HepG2 (cell line): ENCODE data around the gene ALOX12. TPM values are rescaled to one million over a fixed set of nuclear protein-coding genes. Genes with fewer than 3 reads are reported as not detected.
A peak's percentile ranks its signal among the peaks of the same experiment; 100 is the strongest.

Experiments used
- FOXK1 ChIP-seq: sonication (generic); formaldehyde crosslinking; IDR thresholded peaks from 2 replicates; pipeline ENCODE4 v1.4.0; 2020; ENCODE audit warnings: low read depth, missing genetic modification reagents, borderline replicate concordance
- HDAC2 ChIP-seq: sonication (generic); formaldehyde crosslinking; IDR thresholded peaks from 2 replicates; pipeline ENCODE4 v1.4.0; 2020; ENCODE audit warnings: missing genetic modification reagents
- ISL2 ChIP-seq: sonication (generic); formaldehyde crosslinking; IDR thresholded peaks from 2 replicates; pipeline ENCODE4 v1.5.0; 2020; ENCODE audit warnings: missing genetic modification reagents
- MAFG ChIP-seq: sonication (generic); formaldehyde crosslinking; IDR thresholded peaks from 2 replicates; pipeline ENCODE4 v1.5.1; 2020; ENCODE audit warnings: mild to moderate bottlenecking, missing genetic modification reagents
- NFKBIZ ChIP-seq: IDR thresholded peaks from 2 replicates; pipeline ENCODE4 v1.6.1; 2018; ENCODE audit warnings: missing genetic modification reagents, missing compliant biosample characterization
- PRMT3 ChIP-seq: sonication (generic); formaldehyde crosslinking; IDR thresholded peaks from 2 replicates; pipeline ENCODE4 v1.8.1; 2022; ENCODE audit warnings: low read depth, mild to moderate bottlenecking, moderate library complexity, missing genetic modification reagents, borderline replicate concordance
- RBM22 ChIP-seq: fragments of 200-400 bp; formaldehyde crosslinking; optimal IDR thresholded peaks from 2 replicates; pipeline ENCODE3; 2017; ENCODE audit warnings: mild to moderate bottlenecking, low read length, moderate library complexity
- REPIN1 ChIP-seq: sonication (generic); formaldehyde crosslinking; IDR thresholded peaks from 2 replicates; pipeline ENCODE4 v1.8.0; 2022; ENCODE audit warnings: missing genetic modification reagents, low read depth, mild to moderate bottlenecking, borderline replicate concordance
- THYN1 ChIP-seq: sonication (generic); formaldehyde crosslinking; IDR thresholded peaks from 2 replicates; pipeline ENCODE4 v1.8.1; 2023; ENCODE audit warnings: low read depth, mild to moderate bottlenecking, moderate library complexity, missing genetic modification reagents, borderline replicate concordance
- ZEB1 ChIP-seq: IDR thresholded peaks from 2 replicates; pipeline ENCODE4 v1.6.1; 2012; ENCODE audit warnings: mild to moderate bottlenecking, low read depth, inconsistent platforms; ENCODE audit not compliant: insufficient replicate concordance
- ZFP62 ChIP-seq: sonication (generic); formaldehyde crosslinking; IDR thresholded peaks from 2 replicates; pipeline ENCODE4 v1.4.0; 2020; ENCODE audit warnings: missing genetic modification reagents
- ZFP82 ChIP-seq: sonication (generic); formaldehyde crosslinking; IDR thresholded peaks from 2 replicates; pipeline ENCODE4 v1.5.1; 2020; ENCODE audit warnings: mild to moderate bottlenecking, missing genetic modification reagents, borderline replicate concordance
- ZFYVE20 ChIP-seq: sonication (generic); formaldehyde crosslinking; IDR thresholded peaks from 2 replicates; pipeline ENCODE4 v1.8.0; 2023; ENCODE audit warnings: low read depth, mild to moderate bottlenecking, moderate library complexity, missing genetic modification reagents, borderline replicate concordance
- ZNF121 ChIP-seq: sonication (generic); formaldehyde crosslinking; IDR thresholded peaks from 2 replicates; pipeline ENCODE4 v1.5.0; 2020; ENCODE audit warnings: mild to moderate bottlenecking, missing genetic modification reagents
- ZNF350 ChIP-seq: sonication (generic); formaldehyde crosslinking; IDR thresholded peaks from 2 replicates; pipeline ENCODE4 v1.4.0; 2020; ENCODE audit warnings: mild to moderate bottlenecking, low read depth, missing genetic modification reagents, borderline replicate concordance
- ZNF44 ChIP-seq: sonication (generic); formaldehyde crosslinking; IDR thresholded peaks from 2 replicates; pipeline ENCODE4 v1.5.1; 2020; ENCODE audit warnings: mild to moderate bottlenecking, missing genetic modification reagents
- ZNF598 ChIP-seq: sonication (generic); formaldehyde crosslinking; IDR thresholded peaks from 2 replicates; pipeline ENCODE4 v1.5.1; 2020; ENCODE audit warnings: mild to moderate bottlenecking, missing genetic modification reagents, borderline replicate concordance
- polyA plus RNA-seq, 8 experiments: library from polyadenylated mRNA; depleted of rRNA in 3 of 8; stranded (reverse) in 7 of 8; unstranded in 1 of 8; fragments of >200 nt; fragmentation: Illumina TruSeq in 4 of 8; extraction: Trizol in 4 of 8; gene quantifications; 2 replicates each; pipeline versions ENCODE4 v1.2.1 to v1.2.3, GENCODE V29; 2011 to 2016; ENCODE audit warnings: low read depth in 4 of 8, missing spikeins in 1 of 8, mixed read lengths in 1 of 8; ENCODE audit not compliant: insufficient read depth in 1 of 8
- total RNA-seq, 5 experiments: library from RNA; depleted of rRNA; stranded (reverse); fragments of >200 nt; fragmentation: Illumina TruSeq; extraction: Trizol; gene quantifications; 2 replicates each; pipeline ENCODE4 v1.2.3, GENCODE V29; 2016; ENCODE audit warnings: low read depth in 1 of 5
- TF ChIP-seq, protein P1 (sequence below): sonication (generic); formaldehyde crosslinking; IDR thresholded peaks from 2 replicates; pipeline ENCODE4 v1.4.0; 2020; ENCODE audit warnings: missing genetic modification reagents
- TF ChIP-seq, protein P2 (sequence below): sonication (generic); formaldehyde crosslinking; IDR thresholded peaks from 2 replicates; pipeline ENCODE4 v1.4.0; 2020; ENCODE audit warnings: missing genetic modification reagents, low read depth, mild to moderate bottlenecking, borderline replicate concordance
- TF ChIP-seq, protein P3 (sequence below): sonication (generic); formaldehyde crosslinking; IDR thresholded peaks from 2 replicates; pipeline ENCODE4 v1.4.0; 2020; ENCODE audit warnings: missing genetic modification reagents
- TF ChIP-seq, protein P4 (sequence below): sonication (generic); formaldehyde crosslinking; IDR thresholded peaks from 2 replicates; pipeline ENCODE4 v1.8.1; 2022; ENCODE audit warnings: mild to moderate bottlenecking, missing genetic modification reagents

The ALOX12 gene
- total and polyA plus RNA-seq, 2 of the 13 experiments (the other 11 are each of a cell fraction or from before 2014, with no cell fraction given) = not detected

DNA sequence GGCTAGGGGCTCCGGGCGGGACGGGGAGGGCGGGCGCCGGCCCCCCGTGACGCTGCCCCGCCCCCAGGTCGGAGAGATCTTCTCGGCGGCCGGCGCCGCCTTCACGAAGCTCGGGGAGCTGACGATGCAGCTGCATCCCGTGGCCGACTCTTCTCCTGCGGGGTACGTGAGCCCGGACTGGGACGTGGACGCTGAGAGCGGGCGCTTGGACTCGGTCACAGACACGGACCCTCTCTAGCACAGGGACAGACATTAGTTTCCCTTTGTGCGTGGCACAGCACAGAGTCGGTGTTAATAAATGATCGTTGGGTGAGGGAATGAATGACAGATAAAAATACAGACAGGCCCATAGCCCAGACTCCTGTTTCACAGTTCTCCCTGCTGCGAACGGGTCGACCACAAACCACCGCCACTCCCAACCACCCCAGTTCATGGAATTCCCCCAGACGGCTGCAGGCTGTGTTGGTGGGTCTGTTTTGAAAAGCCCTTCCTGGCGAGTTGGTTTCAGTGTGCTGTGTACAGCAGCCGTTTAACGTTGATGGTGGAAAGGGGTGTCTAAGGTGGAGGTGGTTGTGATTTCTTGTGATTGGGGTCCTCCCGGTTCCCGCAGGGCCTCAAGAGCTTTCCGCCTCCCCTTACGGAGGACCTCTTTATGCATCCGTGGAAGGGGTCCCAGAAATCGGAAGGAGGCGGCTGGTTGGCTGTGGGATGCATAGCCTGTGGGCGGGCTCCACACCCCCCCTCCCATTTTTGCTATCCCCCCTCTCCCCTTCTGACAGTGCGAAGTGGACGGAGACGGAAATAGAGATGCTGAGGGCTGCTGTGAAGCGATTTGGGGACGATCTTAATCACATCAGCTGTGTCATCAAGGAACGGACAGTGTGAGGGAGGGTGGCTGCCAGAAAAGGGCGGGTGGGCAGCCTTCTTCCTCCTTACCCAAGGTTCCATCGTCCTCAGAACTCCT is 19.4 kb downstream of the ALOX12 start (continued):
- TF ChIP-seq, protein P1, sequence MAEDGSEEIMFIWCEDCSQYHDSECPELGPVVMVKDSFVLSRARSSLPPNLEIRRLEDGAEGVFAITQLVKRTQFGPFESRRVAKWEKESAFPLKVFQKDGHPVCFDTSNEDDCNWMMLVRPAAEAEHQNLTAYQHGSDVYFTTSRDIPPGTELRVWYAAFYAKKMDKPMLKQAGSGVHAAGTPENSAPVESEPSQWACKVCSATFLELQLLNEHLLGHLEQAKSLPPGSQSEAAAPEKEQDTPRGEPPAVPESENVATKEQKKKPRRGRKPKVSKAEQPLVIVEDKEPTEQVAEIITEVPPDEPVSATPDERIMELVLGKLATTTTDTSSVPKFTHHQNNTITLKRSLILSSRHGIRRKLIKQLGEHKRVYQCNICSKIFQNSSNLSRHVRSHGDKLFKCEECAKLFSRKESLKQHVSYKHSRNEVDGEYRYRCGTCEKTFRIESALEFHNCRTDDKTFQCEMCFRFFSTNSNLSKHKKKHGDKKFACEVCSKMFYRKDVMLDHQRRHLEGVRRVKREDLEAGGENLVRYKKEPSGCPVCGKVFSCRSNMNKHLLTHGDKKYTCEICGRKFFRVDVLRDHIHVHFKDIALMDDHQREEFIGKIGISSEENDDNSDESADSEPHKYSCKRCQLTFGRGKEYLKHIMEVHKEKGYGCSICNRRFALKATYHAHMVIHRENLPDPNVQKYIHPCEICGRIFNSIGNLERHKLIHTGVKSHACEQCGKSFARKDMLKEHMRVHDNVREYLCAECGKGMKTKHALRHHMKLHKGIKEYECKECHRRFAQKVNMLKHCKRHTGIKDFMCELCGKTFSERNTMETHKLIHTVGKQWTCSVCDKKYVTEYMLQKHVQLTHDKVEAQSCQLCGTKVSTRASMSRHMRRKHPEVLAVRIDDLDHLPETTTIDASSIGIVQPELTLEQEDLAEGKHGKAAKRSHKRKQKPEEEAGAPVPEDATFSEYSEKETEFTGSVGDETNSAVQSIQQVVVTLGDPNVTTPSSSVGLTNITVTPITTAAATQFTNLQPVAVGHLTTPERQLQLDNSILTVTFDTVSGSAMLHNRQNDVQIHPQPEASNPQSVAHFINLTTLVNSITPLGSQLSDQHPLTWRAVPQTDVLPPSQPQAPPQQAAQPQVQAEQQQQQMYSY = no peak
- no peak for TF ChIP-seq ZFYVE20 (CRISPR knock-in tag)
- no peak for TF ChIP-seq ZFP82
- no peak for TF ChIP-seq REPIN1 (CRISPR knock-in tag)
- 0 out of 2 replicates have a peak, but pooled peaks have one; percentile 7 for TF ChIP-seq ZNF598 (CRISPR knock-in tag)
- no peak for TF ChIP-seq ZFP62 (CRISPR knock-in tag)
- TF ChIP-seq ZNF44 (CRISPR knock-in tag) = no peak
- no peak for TF ChIP-seq THYN1
- TF ChIP-seq ISL2 = 0 out of 2 replicates have a peak, but pooled peaks have one; percentile 0
- TF ChIP-seq FOXK1 (CRISPR knock-in tag) = no peak
- no peak for TF ChIP-seq HDAC2 (CRISPR knock-in tag)
- TF ChIP-seq, protein P2, sequence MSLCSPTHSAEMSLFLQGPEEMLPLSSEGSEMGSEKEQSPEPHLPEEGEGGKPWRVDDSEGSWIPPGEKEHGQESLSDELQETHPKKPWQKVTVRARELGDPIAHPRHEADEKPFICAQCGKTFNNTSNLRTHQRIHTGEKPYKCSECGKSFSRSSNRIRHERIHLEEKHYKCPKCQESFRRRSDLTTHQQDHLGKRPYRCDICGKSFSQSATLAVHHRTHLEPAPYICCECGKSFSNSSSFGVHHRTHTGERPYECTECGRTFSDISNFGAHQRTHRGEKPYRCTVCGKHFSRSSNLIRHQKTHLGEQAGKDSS (CRISPR knock-in tag) = no peak
- TF ChIP-seq, protein P3, sequence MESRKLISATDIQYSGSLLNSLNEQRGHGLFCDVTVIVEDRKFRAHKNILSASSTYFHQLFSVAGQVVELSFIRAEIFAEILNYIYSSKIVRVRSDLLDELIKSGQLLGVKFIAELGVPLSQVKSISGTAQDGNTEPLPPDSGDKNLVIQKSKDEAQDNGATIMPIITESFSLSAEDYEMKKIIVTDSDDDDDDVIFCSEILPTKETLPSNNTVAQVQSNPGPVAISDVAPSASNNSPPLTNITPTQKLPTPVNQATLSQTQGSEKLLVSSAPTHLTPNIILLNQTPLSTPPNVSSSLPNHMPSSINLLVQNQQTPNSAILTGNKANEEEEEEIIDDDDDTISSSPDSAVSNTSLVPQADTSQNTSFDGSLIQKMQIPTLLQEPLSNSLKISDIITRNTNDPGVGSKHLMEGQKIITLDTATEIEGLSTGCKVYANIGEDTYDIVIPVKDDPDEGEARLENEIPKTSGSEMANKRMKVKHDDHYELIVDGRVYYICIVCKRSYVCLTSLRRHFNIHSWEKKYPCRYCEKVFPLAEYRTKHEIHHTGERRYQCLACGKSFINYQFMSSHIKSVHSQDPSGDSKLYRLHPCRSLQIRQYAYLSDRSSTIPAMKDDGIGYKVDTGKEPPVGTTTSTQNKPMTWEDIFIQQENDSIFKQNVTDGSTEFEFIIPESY (CRISPR knock-in tag) = no peak
- TF ChIP-seq, protein P4, sequence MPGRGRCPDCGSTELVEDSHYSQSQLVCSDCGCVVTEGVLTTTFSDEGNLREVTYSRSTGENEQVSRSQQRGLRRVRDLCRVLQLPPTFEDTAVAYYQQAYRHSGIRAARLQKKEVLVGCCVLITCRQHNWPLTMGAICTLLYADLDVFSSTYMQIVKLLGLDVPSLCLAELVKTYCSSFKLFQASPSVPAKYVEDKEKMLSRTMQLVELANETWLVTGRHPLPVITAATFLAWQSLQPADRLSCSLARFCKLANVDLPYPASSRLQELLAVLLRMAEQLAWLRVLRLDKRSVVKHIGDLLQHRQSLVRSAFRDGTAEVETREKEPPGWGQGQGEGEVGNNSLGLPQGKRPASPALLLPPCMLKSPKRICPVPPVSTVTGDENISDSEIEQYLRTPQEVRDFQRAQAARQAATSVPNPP = no peak
- TF ChIP-seq ZEB1 = no peak
- TF ChIP-seq ZNF121 (CRISPR knock-in tag) = peak; percentile 76
- TF ChIP-seq RBM22 = no peak
- TF ChIP-seq MAFG = 0 out of 2 replicates have a peak, but pooled peaks have one; percentile 16
- TF ChIP-seq ZNF350 (CRISPR knock-in tag) = no peak
- no peak for TF ChIP-seq NFKBIZ (CRISPR knock-in tag)
- TF ChIP-seq PRMT3 = no peak
